ENCODE data around the gene PTF1A. TPM values are rescaled to one million over a fixed set of nuclear protein-coding genes. Genes with fewer than 3 reads are reported as not detected.

The PTF1A gene
- total RNA-seq, 1 experiment from 2014 or later: not detected

- Mint-ChIP-seq H3K4me3 (ENCODE audit: unreplicated experiment) (no peak overlapping the region), H3K36me3 (ENCODE audit: insufficient read depth, unreplicated experiment) (no peaks in the 10 kb centered on the region), H3K4me1 (ENCODE audit: low read depth, unreplicated experiment) (no peaks in the 10 kb centered on the region), H3K27me3 (ENCODE audit: insufficient read depth, unreplicated experiment) (peaks cover 23% of the 10 kb centered on the region), H3K9me3 (ENCODE audit: unreplicated experiment) (no peaks in the 10 kb centered on the region), H3K27ac (ENCODE audit: unreplicated experiment) (no peak overlapping the region)
- H3K36me3 ChIP-seq (ENCODE audit: control insufficient read depth, insufficient read depth, low read length): no peaks in the 10 kb centered on the region
- POLR2A ChIA-PET: no interaction called here
- intact Hi-C loops (cut with micrococcal nuclease; ENCODE audit: unreplicated experiment): no loop called here
- CTCF ChIA-PET: no interaction called here
- no peaks in the 10 kb centered on the region for H3K4me1 ChIP-seq
- DNase-seq: no peak
- no peaks in the 10 kb centered on the region for H3K27me3 ChIP-seq (replicated peaks; ENCODE audit: control insufficient read depth, insufficient read depth, low read length)
- no peak for TF ChIP-seq CTCF (IDR thresholded peaks at IDR 0.05; ENCODE audit: insufficient read depth in 1 of 2, low read depth in 1 of 2, low read length in 1 of 2, severe bottlenecking in 1 of 2, unreplicated experiment in 1 of 2)
- no TSS peak for BruUV-seq (replicated peaks)
- no peak overlapping the region for H3K4me3 ChIP-seq (ENCODE audit: low read depth, low read length)
- H3K9me3 ChIP-seq: no peaks in the 10 kb centered on the region
Measured at GRCh38 chr10:23200997-23201652, 9.0 kb downstream of the PTF1A start.

GRCh38 chr10:23201837-23202236 is 9.7 kb downstream of the PTF1A start:
- BruUV-seq (replicated peaks): no TSS peak
- DNase-seq: no peak
- Histone ChIP-seq H3K4me1 (no peaks in the 10 kb centered on the region), H3K36me3 (ENCODE audit: control insufficient read depth, insufficient read depth, low read length) (no peaks in the 10 kb centered on the region), H3K9me3 (no peaks in the 10 kb centered on the region), H3K4me3 (ENCODE audit: low read depth, low read length) (no peak overlapping the region), H3K27me3 (replicated peaks; ENCODE audit: control insufficient read depth, insufficient read depth, low read length) (no peaks in the 10 kb centered on the region)
- intact Hi-C loops (cut with micrococcal nuclease; ENCODE audit: unreplicated experiment): no loop called here
- POLR2A ChIA-PET: no interaction called here
- H3K27me3 Mint-ChIP-seq (ENCODE audit: insufficient read depth, unreplicated experiment): peaks cover 20% of the 10 kb centered on the region
- H3K27ac Mint-ChIP-seq (ENCODE audit: unreplicated experiment): no peak overlapping the region
- H3K9me3 Mint-ChIP-seq (ENCODE audit: unreplicated experiment): no peaks in the 10 kb centered on the region
- no peak for TF ChIP-seq CTCF (IDR thresholded peaks at IDR 0.05; ENCODE audit: insufficient read depth in 1 of 2, low read depth in 1 of 2, low read length in 1 of 2, severe bottlenecking in 1 of 2, unreplicated experiment in 1 of 2)
- no peak overlapping the region for H3K4me3 Mint-ChIP-seq (ENCODE audit: unreplicated experiment)
- CTCF ChIA-PET: no interaction called here
- H3K36me3 Mint-ChIP-seq (ENCODE audit: insufficient read depth, unreplicated experiment): no peaks in the 10 kb centered on the region
- H3K4me1 Mint-ChIP-seq (ENCODE audit: low read depth, unreplicated experiment): no peaks in the 10 kb centered on the region

- Mint-ChIP-seq H3K36me3 (ENCODE audit: insufficient read depth, unreplicated experiment) (no peaks in the 10 kb centered on the region), H3K4me1 (ENCODE audit: low read depth, unreplicated experiment) (no peaks in the 10 kb centered on the region), H3K27ac (ENCODE audit: unreplicated experiment) (no peak overlapping the region), H3K4me3 (ENCODE audit: unreplicated experiment) (no peak overlapping the region), H3K27me3 (ENCODE audit: insufficient read depth, unreplicated experiment) (peaks cover 18% of the 10 kb centered on the region), H3K9me3 (ENCODE audit: unreplicated experiment) (no peaks in the 10 kb centered on the region)
- ChIA-PET CTCF (no interaction called here), POLR2A (no interaction called here)
- no peak for DNase-seq
- no TSS peak for BruUV-seq (replicated peaks)
- no peak for TF ChIP-seq CTCF (IDR thresholded peaks at IDR 0.05; ENCODE audit: insufficient read depth in 1 of 2, low read depth in 1 of 2, low read length in 1 of 2, severe bottlenecking in 1 of 2, unreplicated experiment in 1 of 2)
- no peak overlapping the region for H3K4me3 ChIP-seq (ENCODE audit: low read depth, low read length)
- no peaks in the 10 kb centered on the region for H3K36me3 ChIP-seq (ENCODE audit: control insufficient read depth, insufficient read depth, low read length)
- intact Hi-C loops (cut with micrococcal nuclease; ENCODE audit: unreplicated experiment): no loop called here
- H3K4me1 ChIP-seq: no peaks in the 10 kb centered on the region
- H3K9me3 ChIP-seq: no peaks in the 10 kb centered on the region
- no peaks in the 10 kb centered on the region for H3K27me3 ChIP-seq (replicated peaks; ENCODE audit: control insufficient read depth, insufficient read depth, low read length)
Measured at GRCh38 chr10:23202779-23203178, 10.7 kb downstream of the PTF1A start.

All from Caco-2 (cell line).